ENCODE data around the gene TMA7.

TMA7 gene

GRCh38 chr3:48463703-48464102 lies 23.6 kb downstream of the TMA7 start:
- DNase-seq (ENCODE audit: extremely low read depth, low read depth) = no peak
- H3K4me3 ChIP-seq (replicated peaks; ENCODE audit: low read depth, low read length) = no peak overlapping the region
- TF ChIP-seq CTCF (IDR thresholded peaks at IDR 0.05; ENCODE audit: low read depth, low read length, missing control alignments) = no peak

DNA sequence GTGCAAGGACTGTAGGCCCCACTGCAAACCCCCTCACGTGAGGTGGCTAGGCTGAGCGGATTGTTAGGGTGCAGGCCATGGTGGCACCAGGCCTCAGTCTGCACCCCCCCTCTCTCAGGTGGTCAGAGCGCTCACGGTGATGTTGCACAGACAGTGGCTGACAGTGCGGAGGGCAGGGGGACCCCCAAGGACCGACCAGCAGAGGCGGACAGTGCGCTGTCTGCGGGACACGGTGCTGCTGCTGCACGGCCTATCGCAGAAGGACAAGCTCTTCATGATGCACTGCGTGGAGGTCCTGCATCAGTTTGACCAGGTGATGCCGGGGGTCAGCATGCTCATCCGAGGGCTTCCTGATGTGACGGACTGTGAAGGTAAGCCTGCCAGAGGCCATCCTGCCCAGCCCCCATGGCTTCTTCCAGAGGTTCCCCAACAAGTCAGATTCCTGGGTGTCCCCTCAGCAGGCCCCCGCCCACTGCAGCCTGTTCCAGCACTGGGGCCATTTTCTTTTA lies 24.7 kb downstream of the TMA7 start:
- no peak for DNase-seq (ENCODE audit: extremely low read depth, low read depth)
- H3K4me3 ChIP-seq (replicated peaks; ENCODE audit: low read depth, low read length) = no peak overlapping the region
- TF ChIP-seq CTCF (IDR thresholded peaks at IDR 0.05; ENCODE audit: low read depth, low read length, missing control alignments) = no peak

DNA sequence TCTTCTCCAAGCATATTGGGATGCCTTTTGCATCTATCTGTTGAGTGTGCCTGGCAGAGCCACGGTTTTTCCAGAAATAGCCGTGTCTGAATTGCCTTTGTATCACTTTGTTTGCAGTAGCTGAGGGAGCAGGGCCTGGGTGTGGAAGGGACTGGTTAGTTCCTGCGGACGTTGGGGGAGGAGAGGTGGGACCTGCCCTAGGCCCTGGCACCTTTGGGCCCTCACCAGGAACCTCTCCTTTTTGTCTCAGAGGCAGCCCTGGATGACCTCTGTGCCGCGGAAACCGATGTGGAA lies 25.1 kb downstream of the TMA7 start:
- TF ChIP-seq CTCF (IDR thresholded peaks at IDR 0.05; ENCODE audit: low read depth, low read length, missing control alignments) = no peak
- no peak for DNase-seq (ENCODE audit: extremely low read depth, low read depth)
- H3K4me3 ChIP-seq (replicated peaks; ENCODE audit: low read depth, low read length) = no peak overlapping the region

- TF ChIP-seq CTCF (IDR thresholded peaks at IDR 0.05; ENCODE audit: low read depth, low read length, missing control alignments) = peak; percentile 57
- peak overlapping the region; percentile 51 for H3K4me3 ChIP-seq (replicated peaks; ENCODE audit: low read depth, low read length)
Observed at GRCh38 chr3:48465531-48466378, 25.7 kb downstream of the TMA7 start.

GRCh38 chr3:48466386-48467109 lies 26.5 kb downstream of the TMA7 start:
- no peak for DNase-seq (ENCODE audit: extremely low read depth, low read depth)
- H3K4me3 ChIP-seq (replicated peaks; ENCODE audit: low read depth, low read length) = peak overlapping the region; percentile 51
- no peak for TF ChIP-seq CTCF (IDR thresholded peaks at IDR 0.05; ENCODE audit: low read depth, low read length, missing control alignments)

More at GRCh38 chr3:48465531-48466378, 25.7 kb downstream of the TMA7 start:
- DNase-seq (ENCODE audit: extremely low read depth, low read depth) = peak; percentile 99

DNA sequence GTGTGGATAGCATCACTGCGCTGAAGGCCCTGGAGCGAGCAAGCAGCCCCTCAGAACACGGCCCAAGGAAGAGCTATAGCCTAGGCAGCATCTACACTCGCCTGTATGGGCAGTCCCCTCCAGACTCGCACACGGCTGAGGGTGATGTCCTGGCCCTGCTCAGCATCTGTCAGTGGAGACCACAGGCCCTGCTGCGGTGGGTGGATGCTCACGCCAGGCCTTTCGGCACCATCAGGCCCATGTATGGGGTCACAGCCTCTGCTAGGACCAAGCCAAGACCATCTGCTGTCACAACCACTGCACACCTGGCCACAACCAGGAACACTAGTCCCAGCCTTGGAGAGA lies 27.0 kb downstream of the TMA7 start:
- DNase-seq (ENCODE audit: extremely low read depth, low read depth) = no peak
- H3K4me3 ChIP-seq (replicated peaks; ENCODE audit: low read depth, low read length) = peak overlapping the region; percentile 51
- no peak for TF ChIP-seq CTCF (IDR thresholded peaks at IDR 0.05; ENCODE audit: low read depth, low read length, missing control alignments)

Measured in HFF-Myc (cell line).